ENCODE data around the gene IQGAP2.
"Not testable (repeated sequence)": the region's sequence is repeated elsewhere in the genome, so short reads cannot be mapped to it uniquely, and the experiment has no call there.

IQGAP2 gene

GRCh38 chr5:76547242-76547890 lies 144.3 kb downstream of the IQGAP2 start:
- DNase-seq, result no peak

DNA sequence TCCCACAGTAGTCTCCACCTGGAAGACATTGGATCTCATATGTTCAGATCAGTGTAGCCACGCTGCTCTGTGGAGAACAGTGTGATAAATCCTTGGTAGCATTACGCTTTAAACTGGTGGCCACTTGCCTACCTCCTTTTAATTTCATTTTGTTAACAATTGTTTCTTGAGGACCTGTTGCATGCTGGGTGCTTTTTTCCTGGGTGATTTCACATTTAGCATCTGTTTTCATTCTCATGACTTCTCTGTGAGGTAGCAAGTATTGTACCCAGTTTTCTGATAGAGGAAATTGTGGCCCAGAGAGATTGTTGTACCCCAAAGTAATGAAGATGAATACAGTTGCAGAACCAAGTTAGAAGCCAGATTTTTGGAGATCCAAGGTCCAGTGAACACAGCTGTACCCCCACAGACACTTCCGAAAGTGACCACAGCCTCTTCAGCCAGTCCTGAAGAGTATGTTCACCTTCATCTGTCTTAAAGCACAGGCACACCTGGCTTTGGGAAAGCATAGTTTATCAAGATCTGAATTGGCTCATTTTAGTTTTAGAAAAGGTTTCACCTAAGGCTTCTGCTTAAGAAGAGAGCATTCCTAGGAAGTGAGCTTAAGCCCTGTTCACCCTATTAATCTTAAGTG lies 144.9 kb downstream of the IQGAP2 start:
- DNase-seq, result no peak

GRCh38 chr5:76548525-76549229 lies 145.6 kb downstream of the IQGAP2 start:
- DNase-seq, result peak; percentile 12

- not testable (repeated sequence) for DNase-seq
Measured at GRCh38 chr5:76550881-76551280, 147.8 kb downstream of the IQGAP2 start.

DNA sequence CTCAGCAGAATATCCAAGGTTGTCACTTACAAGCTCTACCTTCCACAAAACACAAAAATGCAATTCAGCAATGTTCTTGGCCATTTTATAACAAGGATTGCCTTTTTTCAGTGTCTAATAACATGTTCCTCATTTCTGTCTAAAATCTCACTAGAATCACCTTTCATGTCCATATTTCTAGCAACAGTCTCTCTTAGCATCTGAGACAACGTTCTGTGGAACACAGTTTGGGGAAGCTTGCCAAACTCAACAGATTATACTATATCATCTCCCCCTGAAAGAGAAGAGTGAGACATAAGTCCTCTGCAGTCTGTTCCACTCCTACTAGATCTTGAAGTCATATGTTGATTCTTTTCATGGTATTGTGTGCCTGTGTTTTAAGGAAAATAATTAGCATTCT lies 149.5 kb downstream of the IQGAP2 start:
- no peak for DNase-seq

DNA sequence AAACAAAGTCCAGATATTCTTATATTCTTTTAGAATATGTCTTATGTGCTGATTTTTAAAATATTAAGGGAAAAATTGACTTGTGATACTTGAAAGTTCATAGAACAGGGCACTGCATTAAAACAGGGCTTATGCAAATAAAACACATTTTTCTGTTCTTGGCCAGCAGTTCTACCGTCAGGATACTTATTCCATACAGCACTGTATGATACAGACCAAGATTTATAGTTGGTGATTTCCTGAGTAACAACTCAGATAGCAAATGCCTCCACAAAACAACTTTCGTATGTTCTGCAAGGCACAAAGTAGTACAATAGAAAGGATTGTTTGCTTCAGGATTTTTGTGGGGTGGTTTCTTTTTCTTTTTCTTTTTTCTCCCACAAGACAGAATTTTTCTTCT lies 150.2 kb downstream of the IQGAP2 start:
- DNase-seq, result no peak

- no peak for DNase-seq
Measured at GRCh38 chr5:76555114-76555513, 152.0 kb downstream of the IQGAP2 start.

GRCh38 chr5:76555717-76556116 lies 152.6 kb downstream of the IQGAP2 start:
- DNase-seq, result no peak

DNA sequence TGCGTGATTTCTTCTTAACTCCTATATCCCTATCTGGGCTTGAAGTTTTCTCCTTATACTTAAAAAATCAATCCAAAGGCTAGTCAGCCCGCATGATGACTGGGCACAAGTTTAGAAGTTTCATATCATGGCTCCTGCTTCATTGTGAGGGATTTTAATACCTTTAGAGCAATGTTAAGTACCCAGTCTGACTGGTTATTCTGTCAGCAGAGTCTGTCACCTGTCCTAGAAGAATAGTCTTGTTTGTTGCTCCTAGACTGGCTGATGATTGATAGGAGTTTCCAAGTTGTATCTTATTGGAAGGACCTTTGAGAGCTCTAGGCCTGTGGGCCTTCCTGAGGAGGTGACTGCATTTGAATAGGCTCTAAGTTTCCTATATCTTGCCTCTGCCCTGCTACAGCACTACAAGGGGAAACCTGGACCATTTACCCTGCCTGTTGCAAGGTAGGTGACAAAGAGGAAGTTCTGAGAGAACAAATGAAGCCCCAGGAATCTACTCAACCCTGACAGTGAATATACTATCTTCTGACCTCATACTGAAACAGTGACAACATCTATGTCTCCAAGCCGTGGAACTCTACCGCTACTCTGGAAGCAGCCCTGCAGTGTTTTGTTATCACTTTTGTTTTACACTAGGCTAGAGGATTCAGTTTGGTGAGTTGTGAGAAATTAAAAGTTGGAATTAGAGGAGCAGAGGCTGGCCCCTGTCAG lies 153.6 kb downstream of the IQGAP2 start:
- DNase-seq, result peak; percentile 16

- no peak for DNase-seq
Measured at GRCh38 chr5:76560952-76561891, 158.1 kb downstream of the IQGAP2 start.

GRCh38 chr5:76561959-76562358 lies 158.9 kb downstream of the IQGAP2 start:
- no peak for DNase-seq

DNA sequence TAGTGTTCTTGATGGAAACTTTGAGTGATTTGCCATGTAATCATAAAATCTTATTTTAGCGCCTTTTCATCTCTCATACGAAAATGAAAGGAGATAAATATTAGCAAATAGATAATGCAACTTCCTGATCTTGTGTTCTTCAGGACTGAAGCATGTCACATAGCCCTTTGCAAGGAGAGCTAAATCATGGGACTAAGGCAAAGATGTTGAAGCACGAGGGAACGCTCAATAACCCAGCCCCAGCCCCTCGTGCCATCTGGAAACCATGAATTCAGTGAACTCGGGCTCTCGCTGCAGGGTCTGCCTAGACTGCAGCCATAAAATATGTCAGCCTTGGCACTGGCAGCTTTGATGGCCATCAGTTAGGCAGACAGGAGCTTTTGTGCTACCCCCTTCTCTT lies 161.9 kb downstream of the IQGAP2 start:
- DNase-seq, result no peak

- no peak for DNase-seq
Measured at GRCh38 chr5:76570153-76570552, 167.1 kb downstream of the IQGAP2 start.

GRCh38 chr5:76571559-76571958 lies 168.5 kb downstream of the IQGAP2 start:
- DNase-seq, result no peak

- DNase-seq, result no peak
Measured at GRCh38 chr5:76576450-76576849, 173.4 kb downstream of the IQGAP2 start.

DNA sequence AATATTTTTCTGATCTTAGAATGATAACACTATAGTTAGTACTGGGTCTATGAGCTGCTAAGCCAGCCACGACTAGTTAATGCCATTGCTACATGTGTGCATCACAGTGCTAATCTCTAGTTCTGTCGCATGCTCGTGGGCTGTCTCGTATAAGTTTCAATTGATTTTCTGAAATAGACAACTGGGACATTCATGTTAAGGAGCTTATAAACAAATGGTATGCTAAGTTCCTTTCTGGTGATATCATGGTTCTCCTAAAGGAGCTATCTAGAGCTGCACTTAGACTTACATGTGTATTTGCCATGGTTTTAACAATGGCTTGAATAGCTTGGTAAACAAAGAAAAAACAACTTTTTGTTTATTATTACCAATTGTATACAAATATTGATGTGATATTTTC lies 173.9 kb downstream of the IQGAP2 start:
- DNase-seq, result no peak

DNA sequence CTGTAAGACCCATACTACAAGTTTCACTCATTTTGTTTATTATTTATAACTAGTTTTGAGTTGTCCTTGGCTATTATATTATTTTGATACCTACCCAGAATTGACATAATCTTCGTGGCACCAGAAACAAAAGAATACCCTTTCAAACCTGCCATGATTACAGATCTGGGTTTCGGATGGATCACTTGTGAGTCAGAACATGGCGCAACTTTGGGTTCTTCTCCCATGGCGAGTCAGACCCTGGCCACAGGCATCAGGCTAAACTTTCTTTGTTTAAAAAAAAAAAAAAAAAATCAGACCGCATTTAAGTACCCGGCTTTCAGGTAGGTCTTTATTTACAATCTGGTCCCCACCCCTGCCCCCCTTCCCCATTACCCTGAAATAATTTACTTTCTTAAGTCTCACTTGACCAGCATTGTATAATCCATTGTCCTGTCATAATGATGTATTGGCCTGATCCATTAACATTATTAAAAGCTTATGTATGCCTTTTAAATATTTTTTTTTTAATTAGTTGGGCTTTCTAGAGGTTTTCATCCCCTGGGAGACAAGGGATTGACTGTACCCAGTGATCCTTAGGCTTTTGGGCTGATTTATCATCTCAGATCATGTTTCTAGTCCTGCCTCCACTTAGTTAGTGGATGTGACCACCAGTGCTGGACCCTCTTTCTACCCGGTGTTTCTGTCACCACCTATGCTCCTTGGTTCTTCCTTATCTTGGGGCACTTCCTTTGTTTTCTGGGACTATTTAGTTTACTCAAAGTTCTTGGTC lies 176.3 kb downstream of the IQGAP2 start:
- no peak for DNase-seq

DNA sequence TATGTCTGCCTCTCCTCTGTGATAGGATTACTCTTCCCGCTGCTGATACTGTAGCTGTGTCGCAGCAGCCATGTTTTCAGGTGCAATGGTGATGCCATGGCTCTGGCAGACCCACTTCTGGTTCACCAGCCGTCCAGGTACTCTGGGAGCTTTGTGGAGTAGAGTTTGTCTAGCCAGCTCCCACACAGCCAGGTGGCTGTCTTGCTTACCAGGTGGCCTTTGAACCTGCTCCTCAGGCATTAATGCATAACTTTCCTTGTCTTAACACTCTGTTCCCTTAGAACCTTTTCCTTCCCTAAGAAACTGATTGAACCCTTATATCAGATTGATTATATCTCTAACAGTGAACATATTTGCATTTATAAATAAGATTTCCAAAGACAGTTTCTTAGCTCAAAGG lies 177.9 kb downstream of the IQGAP2 start:
- no peak for DNase-seq

- DNase-seq, result no peak
Measured at GRCh38 chr5:76582230-76583162, 179.4 kb downstream of the IQGAP2 start.

Data from NCI-H510A treated with DMSO at 0.1 percent for 48 hours (cell line).